ENCODE data around the gene AVPR1B. TPM values are rescaled to one million over a fixed set of nuclear protein-coding genes. Genes with fewer than 3 reads are reported as not detected.

The AVPR1B gene
- total RNA-seq, 1 donor from 2014 or later = not detected

DNA sequence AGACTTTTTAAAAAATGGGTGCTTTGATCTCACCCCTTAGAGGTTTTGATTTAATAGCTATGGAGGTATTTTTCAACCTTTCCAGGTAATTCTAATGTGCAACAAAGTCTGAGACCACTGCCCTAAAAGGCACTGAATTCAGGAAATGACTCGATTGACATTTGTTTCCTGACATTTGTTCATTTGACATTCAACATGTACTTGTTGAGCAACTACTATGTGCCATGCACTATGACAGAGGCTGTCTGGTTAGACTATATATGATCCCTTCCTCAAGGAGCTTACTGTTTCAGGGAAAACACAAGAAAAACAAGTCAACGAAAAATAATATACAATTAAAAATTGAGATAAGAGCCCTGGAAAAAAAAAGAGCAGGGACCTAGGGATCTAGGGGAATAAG, 25.6 kb upstream of the AVPR1B start:
- no peak overlapping the region for H3K27ac Mint-ChIP-seq (ENCODE audit: unreplicated experiment)
- no peak for DNase-seq
- peaks cover 6% of the 10 kb centered on the region for H3K9me3 Mint-ChIP-seq (ENCODE audit: unreplicated experiment)
- H3K36me3 Mint-ChIP-seq (ENCODE audit: unreplicated experiment) = no peaks in the 10 kb centered on the region
- H3K27me3 Mint-ChIP-seq (ENCODE audit: unreplicated experiment) = peaks cover 3% of the 10 kb centered on the region
- TF ChIP-seq, protein P1, sequence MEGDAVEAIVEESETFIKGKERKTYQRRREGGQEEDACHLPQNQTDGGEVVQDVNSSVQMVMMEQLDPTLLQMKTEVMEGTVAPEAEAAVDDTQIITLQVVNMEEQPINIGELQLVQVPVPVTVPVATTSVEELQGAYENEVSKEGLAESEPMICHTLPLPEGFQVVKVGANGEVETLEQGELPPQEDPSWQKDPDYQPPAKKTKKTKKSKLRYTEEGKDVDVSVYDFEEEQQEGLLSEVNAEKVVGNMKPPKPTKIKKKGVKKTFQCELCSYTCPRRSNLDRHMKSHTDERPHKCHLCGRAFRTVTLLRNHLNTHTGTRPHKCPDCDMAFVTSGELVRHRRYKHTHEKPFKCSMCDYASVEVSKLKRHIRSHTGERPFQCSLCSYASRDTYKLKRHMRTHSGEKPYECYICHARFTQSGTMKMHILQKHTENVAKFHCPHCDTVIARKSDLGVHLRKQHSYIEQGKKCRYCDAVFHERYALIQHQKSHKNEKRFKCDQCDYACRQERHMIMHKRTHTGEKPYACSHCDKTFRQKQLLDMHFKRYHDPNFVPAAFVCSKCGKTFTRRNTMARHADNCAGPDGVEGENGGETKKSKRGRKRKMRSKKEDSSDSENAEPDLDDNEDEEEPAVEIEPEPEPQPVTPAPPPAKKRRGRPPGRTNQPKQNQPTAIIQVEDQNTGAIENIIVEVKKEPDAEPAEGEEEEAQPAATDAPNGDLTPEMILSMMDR (IDR thresholded peaks at IDR 0.05; ENCODE audit: partially characterized antibody, unreplicated experiment) = no peak
- H3K4me3 Mint-ChIP-seq (ENCODE audit: unreplicated experiment) = no peak overlapping the region
- peaks cover 10% of the 10 kb centered on the region for H3K4me1 Mint-ChIP-seq (ENCODE audit: low read depth, unreplicated experiment)

DNA sequence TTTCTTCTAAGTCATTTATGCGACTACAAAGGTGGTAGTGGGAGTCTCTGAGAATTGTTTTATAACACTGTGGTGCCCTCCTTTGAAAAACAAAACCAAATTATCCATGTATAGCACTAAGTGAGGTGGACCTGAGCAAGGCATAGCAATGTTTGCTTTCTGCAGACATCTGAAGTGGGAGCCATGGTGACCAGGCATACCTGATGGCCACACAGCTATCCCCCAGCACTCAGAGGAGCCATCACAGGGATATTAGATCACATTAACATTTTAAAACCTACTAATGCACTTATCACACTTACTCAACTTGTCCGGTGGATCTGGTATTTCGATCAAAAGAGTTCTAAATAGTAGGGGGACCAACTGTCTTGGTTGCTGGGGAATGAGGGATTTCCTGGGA, 24.8 kb upstream of the AVPR1B start:
- Mint-ChIP-seq H3K4me1 (ENCODE audit: low read depth, unreplicated experiment) (peaks cover 10% of the 10 kb centered on the region), H3K36me3 (ENCODE audit: unreplicated experiment) (no peaks in the 10 kb centered on the region), H3K4me3 (ENCODE audit: unreplicated experiment) (no peak overlapping the region), H3K27me3 (ENCODE audit: unreplicated experiment) (peaks cover 3% of the 10 kb centered on the region), H3K9me3 (ENCODE audit: unreplicated experiment) (peaks cover 6% of the 10 kb centered on the region), H3K27ac (ENCODE audit: unreplicated experiment) (no peak overlapping the region)
- no peak for DNase-seq
- TF ChIP-seq, protein P1 (IDR thresholded peaks at IDR 0.05; ENCODE audit: partially characterized antibody, unreplicated experiment) = no peak

DNA sequence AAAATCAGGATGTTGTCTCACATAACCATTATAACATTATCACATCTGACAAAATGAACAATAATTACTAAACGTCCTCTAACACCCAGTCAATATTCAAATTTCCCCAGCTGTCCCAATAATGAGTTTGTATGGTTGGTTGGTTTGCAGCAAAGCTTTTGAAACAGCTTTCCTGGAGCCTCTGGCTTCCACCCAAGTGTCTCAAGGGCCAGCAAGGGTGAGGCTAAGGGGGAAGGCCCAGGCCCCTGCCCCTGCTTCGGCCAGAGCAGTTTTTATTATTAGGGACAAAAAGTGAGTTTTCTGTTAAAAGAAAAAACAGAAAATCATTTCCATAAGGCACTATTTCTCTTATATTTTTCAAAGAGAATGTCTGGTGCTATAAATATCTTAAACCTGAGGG, 19.1 kb upstream of the AVPR1B start:
- Mint-ChIP-seq H3K4me1 (ENCODE audit: low read depth, unreplicated experiment) (no peaks in the 10 kb centered on the region), H3K9me3 (ENCODE audit: unreplicated experiment) (peaks cover 6% of the 10 kb centered on the region), H3K36me3 (ENCODE audit: unreplicated experiment) (no peaks in the 10 kb centered on the region), H3K4me3 (ENCODE audit: unreplicated experiment) (no peak overlapping the region), H3K27me3 (ENCODE audit: unreplicated experiment) (peaks cover 1% of the 10 kb centered on the region), H3K27ac (ENCODE audit: unreplicated experiment) (no peak overlapping the region)
- TF ChIP-seq, protein P1 (IDR thresholded peaks at IDR 0.05; ENCODE audit: partially characterized antibody, unreplicated experiment) = no peak
- no peak for DNase-seq

DNA sequence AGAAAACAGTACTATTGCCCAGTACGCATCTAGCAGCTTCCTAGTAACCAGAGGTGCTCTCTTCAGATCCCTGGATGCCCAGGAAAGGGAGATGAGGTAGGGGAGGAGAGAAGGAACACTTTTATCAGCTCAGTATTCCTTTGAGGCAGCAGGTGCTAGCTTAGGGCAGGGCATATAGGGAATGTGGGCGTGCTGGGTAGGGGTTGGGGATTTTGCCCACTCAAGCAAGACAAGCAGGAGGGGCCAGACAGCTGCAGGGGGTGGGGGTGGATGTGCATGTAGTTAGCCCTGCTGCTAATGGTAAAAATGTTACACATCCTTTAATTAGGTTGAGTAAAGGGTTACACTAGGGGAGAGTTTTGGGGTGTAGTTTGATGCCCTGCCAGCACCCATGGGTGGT, 18.1 kb upstream of the AVPR1B start:
- Mint-ChIP-seq H3K36me3 (ENCODE audit: unreplicated experiment) (no peaks in the 10 kb centered on the region), H3K27me3 (ENCODE audit: unreplicated experiment) (peaks cover 1% of the 10 kb centered on the region), H3K9me3 (ENCODE audit: unreplicated experiment) (no peaks in the 10 kb centered on the region), H3K4me3 (ENCODE audit: unreplicated experiment) (no peak overlapping the region), H3K4me1 (ENCODE audit: low read depth, unreplicated experiment) (no peaks in the 10 kb centered on the region), H3K27ac (ENCODE audit: unreplicated experiment) (no peak overlapping the region)
- no peak for DNase-seq
- TF ChIP-seq, protein P1 (IDR thresholded peaks at IDR 0.05; ENCODE audit: partially characterized antibody, unreplicated experiment) = no peak

DNA sequence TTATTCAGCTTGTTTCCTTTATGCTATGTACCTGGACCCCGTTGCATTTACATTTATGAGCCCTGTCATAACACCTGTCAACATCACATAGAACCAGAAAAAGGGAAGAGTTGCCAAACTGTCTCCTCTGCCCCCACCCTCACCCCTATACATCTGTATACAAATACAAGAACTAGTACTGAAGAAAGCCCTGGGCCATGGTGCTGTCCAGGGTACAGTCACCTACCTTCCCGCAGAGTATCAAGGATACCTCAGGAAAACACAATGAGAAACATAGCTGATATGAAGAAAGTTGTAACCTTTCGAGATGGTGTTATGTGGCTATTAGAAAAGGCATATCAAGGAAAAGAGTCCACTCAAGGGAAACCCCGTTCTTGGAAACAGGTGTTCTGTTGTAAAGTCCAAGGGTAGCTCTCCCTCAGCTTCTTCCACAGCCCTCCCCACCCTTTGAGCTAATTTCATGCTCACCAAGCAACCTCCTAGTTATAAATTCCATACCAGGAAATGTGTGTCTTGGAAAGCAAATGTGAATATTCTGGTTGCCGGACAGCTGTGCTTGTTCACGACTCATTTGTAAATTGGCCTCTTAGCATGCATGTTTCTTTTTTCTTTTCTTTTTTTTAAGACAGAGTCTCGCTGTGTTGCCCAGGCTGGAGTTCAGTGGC, 16.7 kb upstream of the AVPR1B start:
- TF ChIP-seq, protein P1 (IDR thresholded peaks at IDR 0.05; ENCODE audit: partially characterized antibody, unreplicated experiment) = no peak
- peaks cover 2% of the 10 kb centered on the region for H3K9me3 Mint-ChIP-seq (ENCODE audit: unreplicated experiment)
- no peak for DNase-seq
- H3K4me1 Mint-ChIP-seq (ENCODE audit: low read depth, unreplicated experiment) = no peaks in the 10 kb centered on the region
- peaks cover 1% of the 10 kb centered on the region for H3K27me3 Mint-ChIP-seq (ENCODE audit: unreplicated experiment)
- no peak overlapping the region for H3K27ac Mint-ChIP-seq (ENCODE audit: unreplicated experiment)
- no peak overlapping the region for H3K4me3 Mint-ChIP-seq (ENCODE audit: unreplicated experiment)
- no peaks in the 10 kb centered on the region for H3K36me3 Mint-ChIP-seq (ENCODE audit: unreplicated experiment)
